Suppressor macrophage (primary cell): ENCODE measurements around the gene GEMIN5.
A peak's percentile ranks its signal among the peaks of the same experiment; 100 is the strongest.

Experiments used
- DNase-seq, 4 experiments: peaks; one replicate each; pipeline ENCODE4 v3.0.0-alpha.2; 2020 to 2022

GEMIN5 gene

DNA sequence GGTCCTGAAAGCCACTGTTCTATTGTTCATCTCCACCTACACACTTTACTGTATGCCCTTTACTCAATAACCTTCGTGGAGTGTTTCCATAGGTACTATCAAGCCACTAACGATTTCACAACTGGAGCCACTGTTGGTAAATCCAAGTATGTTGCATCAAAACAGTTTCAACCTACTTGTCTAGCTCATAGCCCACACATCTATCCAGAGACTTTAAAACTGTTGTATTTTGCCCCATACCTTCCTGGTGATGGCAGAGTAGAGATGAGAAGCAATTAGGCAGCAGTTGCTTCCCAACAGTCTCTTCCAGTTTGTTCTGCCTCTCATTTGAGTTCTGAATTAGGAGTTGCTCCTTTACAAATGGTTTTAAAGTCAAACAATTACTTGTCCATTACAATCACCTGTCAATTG, 88.2 kb downstream of the GEMIN5 start:
- DNase-seq: peak; percentile 60 to 89 (median 70)

DNA sequence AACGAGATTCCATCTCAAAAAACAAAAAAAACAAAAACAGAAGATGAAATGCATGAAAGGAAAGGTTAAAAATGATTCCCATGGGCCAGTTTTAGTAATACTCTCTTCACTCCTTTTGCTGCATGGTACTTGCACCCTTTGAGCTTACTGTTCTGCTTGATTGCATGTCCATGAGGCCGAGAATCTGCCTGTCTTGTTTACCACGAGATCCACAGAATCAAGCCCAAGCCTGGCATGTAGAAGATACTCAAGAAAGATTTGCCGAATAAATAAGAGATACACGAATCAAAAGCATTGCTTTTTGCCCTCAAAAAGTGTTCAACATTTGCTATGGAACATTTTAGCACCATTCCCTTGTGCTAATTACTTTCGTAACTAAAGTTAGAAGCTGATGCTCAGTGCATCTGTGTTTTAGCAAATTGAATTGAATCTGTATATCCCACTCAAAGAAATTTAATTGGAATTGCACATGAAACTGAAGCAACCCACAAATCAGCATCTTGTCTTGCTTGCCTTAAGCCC, 88.7 kb downstream of the GEMIN5 start:
- DNase-seq: no peak

DNA sequence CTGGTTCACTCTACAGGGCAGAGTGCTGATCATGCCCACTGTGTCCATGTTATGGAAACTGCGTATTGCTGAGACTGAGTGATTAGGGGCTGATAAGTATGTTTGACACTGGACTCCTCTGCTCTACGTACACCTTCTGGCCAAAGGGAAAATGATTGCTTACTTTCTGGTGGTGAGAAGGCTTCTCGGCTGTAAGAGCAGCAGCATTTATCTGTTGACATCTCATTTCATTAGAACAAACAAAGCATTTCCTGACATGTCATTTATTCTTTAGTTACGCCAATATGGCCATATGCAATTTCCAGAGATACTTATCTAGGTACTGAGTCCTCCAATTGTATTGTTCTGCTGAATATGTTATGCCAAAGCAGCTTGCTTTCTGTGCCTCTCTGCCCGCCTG, 93.2 kb downstream of the GEMIN5 start:
- DNase-seq: no peak

DNA sequence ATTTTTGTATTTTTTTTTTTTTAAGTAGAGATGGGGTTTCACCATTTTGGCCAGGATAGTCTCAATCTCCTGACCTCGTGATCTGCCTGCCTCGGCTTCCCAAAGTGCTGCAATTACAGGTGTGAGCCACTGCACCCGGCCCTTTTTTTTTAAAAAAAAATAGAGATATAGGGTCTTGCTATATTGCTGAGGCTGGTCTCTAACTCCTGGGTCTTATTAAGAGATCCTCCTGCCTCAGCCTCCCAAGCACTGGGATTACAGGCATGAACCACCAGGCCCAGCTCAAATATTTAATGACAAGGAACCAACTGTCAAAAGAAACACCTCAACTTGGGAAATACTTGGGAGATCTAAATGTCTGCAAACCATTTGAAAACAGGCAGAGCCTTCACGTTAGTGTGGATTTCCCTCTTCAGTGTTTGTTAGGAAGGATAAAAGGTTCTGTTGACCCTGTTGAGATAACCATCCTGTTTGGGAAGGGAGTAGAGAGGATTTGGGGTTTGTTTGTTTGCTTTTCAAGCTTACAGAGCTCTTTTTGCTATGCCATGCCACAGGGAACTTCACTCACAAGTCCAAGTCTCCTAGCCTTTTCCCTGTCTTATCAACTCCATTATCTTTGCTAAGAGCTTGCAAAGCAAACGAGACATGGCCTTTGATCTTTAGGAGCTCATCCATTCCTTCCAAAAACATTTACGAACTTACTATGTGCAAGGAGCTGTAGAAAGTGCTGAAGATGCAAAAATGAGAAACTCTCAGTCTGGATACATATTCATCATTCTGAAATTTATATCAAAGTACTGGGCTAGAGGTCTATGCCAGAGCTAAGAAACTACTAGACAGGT, 95.1 kb downstream of the GEMIN5 start:
- no peak for DNase-seq

DNA sequence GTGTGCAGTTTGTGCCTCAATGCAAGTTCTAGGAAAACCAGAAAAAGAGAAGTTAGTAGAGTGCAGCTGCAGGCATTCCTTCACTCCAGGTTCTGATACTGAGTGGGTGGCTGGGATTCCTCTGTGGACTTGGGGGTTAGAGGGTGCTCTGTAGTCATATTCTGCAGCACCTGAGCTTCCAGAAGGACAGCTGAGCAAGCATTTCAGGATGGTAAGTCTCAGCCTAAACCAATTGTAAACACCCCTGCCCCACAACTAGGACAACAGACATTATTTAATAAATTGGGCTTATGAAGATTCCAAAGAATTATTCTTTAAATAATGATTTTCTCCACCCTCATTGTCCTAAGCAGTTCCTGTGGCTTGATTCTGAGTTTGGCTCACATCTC, 96.7 kb downstream of the GEMIN5 start:
- no peak for DNase-seq

DNA sequence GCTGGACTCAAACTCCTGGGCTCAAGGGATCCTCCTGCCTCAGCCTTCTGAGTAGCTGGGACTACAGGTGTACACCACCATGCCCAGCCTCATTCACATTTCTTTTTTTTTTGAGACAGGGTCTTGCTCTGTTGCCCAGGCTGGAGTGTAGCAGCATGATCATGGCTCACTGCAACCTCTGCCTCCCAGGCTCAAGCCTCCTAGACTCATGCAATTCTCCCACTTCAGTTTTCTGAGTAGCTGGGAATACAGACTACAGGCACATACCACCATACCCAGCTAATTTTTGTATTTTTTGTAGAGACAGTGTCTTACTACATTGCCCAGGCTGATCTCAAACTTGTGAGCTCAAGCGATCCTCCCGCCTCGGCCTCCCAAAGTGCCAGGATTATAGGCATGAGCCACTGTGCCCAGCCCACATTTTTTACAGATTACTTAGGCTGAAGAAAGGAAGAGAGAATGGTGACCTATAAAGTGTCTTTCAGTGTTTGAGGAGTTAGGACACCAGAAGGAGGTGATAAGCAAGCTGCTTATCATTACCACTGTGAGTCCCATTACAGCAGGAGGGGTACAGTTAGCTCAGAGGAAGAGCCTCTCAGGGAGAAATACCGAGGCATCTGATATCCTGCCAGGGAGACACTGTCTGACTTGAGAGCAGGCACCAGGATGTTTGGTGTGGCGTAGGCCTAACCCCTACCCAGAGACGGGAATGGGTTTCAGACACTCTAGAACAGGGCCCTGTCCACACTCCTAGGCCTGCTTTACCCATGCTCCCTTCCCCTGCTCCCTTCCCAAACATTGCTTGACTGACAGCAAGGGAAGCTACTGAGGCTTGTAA, 97.4 kb downstream of the GEMIN5 start:
- DNase-seq: no peak
